ENCODE results near the gene TREML2. TPM values are rescaled to one million over a fixed set of nuclear protein-coding genes. Genes with fewer than 3 reads are reported as not detected.

The TREML2 gene
- total RNA-seq, 1 experiment from 2014 or later = not detected

DNA sequence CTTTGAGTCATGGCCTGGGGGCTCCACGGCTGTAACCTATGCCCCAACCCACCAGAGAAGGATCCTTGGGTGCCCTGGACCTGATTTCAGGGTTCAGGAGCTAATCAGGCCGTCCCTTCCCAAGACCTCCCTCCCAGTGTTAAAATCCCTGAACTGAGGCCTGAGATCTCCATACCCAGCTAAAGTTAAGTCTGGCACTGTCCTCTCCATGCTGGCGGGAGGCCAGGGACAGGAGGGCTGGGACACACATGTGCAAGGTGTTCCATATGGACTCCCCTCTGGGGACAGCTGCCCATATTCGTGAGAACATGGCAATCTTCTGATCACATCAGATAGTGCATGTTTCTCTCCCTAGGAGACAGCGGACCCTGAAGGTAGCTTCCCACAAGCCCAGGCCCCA lies 15.7 kb upstream of the TREML2 start:
- Histone ChIP-seq H3K4me2 (ENCODE audit: low read depth, low read length, poor library complexity, severe bottlenecking) (no peak overlapping the region), H3K27me3 (ENCODE audit: low read length) (no peaks in the 10 kb centered on the region), H3K9me3 (ENCODE audit: low read length) (no peaks in the 10 kb centered on the region), H3K79me2 (ENCODE audit: low read length) (no peaks in the 10 kb centered on the region), H3K36me3 (ENCODE audit: insufficient read depth, low read length) (no peaks in the 10 kb centered on the region), H3K9me2 (replicated peaks; ENCODE audit: insufficient read depth, low read length) (no peaks in the 10 kb centered on the region), H3K9ac (ENCODE audit: low read length) (no peak overlapping the region), H4K20me1 (ENCODE audit: insufficient read depth, low read depth, low read length) (no peaks in the 10 kb centered on the region), H3K27ac (ENCODE audit: low read length) (no peak overlapping the region), H2AFZ (ENCODE audit: low read length) (no peak overlapping the region), H3K4me1 (ENCODE audit: low read length) (no peaks in the 10 kb centered on the region), H3K4me3 (ENCODE audit: low read length) (no peak overlapping the region)
- no peak for DNase-seq

GRCh38 chr6:41215777-41216176 lies 14.8 kb upstream of the TREML2 start:
- Histone ChIP-seq H3K36me3 (ENCODE audit: insufficient read depth, low read length) (no peaks in the 10 kb centered on the region), H3K27ac (ENCODE audit: low read length) (no peak overlapping the region), H3K4me1 (ENCODE audit: low read length) (no peaks in the 10 kb centered on the region), H3K9me2 (replicated peaks; ENCODE audit: insufficient read depth, low read length) (no peaks in the 10 kb centered on the region), H4K20me1 (ENCODE audit: insufficient read depth, low read depth, low read length) (no peaks in the 10 kb centered on the region), H3K4me2 (ENCODE audit: low read depth, low read length, poor library complexity, severe bottlenecking) (no peak overlapping the region), H3K9me3 (ENCODE audit: low read length) (no peaks in the 10 kb centered on the region), H3K27me3 (ENCODE audit: low read length) (no peaks in the 10 kb centered on the region), H3K4me3 (ENCODE audit: low read length) (no peak overlapping the region), H3K79me2 (ENCODE audit: low read length) (no peaks in the 10 kb centered on the region), H2AFZ (ENCODE audit: low read length) (no peak overlapping the region), H3K9ac (ENCODE audit: low read length) (no peak overlapping the region)
- no peak for DNase-seq

DNA sequence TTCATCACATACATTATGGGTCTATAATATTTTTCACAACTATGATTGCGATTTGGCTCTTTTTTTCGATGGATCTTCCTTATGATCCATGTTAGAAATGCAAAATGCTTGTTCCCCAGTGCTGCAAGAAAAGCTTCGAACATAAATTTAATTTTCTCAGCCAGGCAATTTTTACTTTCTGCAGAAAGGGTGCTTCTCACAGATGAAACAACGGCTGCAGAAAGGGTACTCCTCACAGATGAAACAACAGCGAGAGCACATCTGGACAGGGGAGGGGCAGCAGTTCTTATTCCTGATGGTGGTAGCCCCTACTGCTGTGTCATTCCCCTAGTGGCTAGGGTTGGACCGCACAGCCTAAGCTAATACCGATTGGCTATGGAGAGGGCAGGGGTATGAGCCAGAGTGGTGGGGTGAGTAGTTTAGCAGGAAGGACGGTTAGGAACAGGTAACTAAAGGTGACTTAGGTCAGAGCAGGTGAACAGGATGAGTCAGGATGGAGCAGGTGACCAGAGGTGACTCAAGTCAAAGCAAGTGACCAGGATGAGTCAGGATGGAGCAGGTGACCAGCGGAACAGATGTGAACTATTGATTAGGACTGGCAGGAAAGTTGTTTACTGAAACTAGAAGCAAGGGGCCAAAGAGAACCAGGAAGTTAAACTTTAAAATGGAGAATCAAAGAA lies 13.8 kb upstream of the TREML2 start:
- no peak for DNase-seq
- Histone ChIP-seq H3K9me2 (replicated peaks; ENCODE audit: insufficient read depth, low read length) (no peaks in the 10 kb centered on the region), H3K4me1 (ENCODE audit: low read length) (no peaks in the 10 kb centered on the region), H4K20me1 (ENCODE audit: insufficient read depth, low read depth, low read length) (no peaks in the 10 kb centered on the region), H3K4me3 (ENCODE audit: low read length) (no peak overlapping the region), H3K36me3 (ENCODE audit: insufficient read depth, low read length) (no peaks in the 10 kb centered on the region), H3K9ac (ENCODE audit: low read length) (no peak overlapping the region), H3K79me2 (ENCODE audit: low read length) (no peaks in the 10 kb centered on the region), H3K27ac (ENCODE audit: low read length) (no peak overlapping the region), H3K4me2 (ENCODE audit: low read depth, low read length, poor library complexity, severe bottlenecking) (no peak overlapping the region), H3K9me3 (ENCODE audit: low read length) (no peaks in the 10 kb centered on the region), H2AFZ (ENCODE audit: low read length) (no peak overlapping the region), H3K27me3 (ENCODE audit: low read length) (no peaks in the 10 kb centered on the region)

GRCh38 chr6:41209547-41210320 lies 8.8 kb upstream of the TREML2 start:
- H3K79me2 ChIP-seq (ENCODE audit: low read length) = no peaks in the 10 kb centered on the region
- H2AFZ ChIP-seq (ENCODE audit: low read length) = no peak overlapping the region
- no peaks in the 10 kb centered on the region for H3K36me3 ChIP-seq (ENCODE audit: insufficient read depth, low read length)
- no peaks in the 10 kb centered on the region for H3K27me3 ChIP-seq (ENCODE audit: low read length)
- no peaks in the 10 kb centered on the region for H3K9me3 ChIP-seq (ENCODE audit: low read length)
- H3K4me1 ChIP-seq (ENCODE audit: low read length) = no peaks in the 10 kb centered on the region
- no peaks in the 10 kb centered on the region for H3K9me2 ChIP-seq (replicated peaks; ENCODE audit: insufficient read depth, low read length)
- H3K9ac ChIP-seq (ENCODE audit: low read length) = no peak overlapping the region
- H3K4me3 ChIP-seq (ENCODE audit: low read length) = no peak overlapping the region
- no peak for DNase-seq
- no peak overlapping the region for H3K4me2 ChIP-seq (ENCODE audit: low read depth, low read length, poor library complexity, severe bottlenecking)
- no peak overlapping the region for H3K27ac ChIP-seq (ENCODE audit: low read length)
- H4K20me1 ChIP-seq (ENCODE audit: insufficient read depth, low read depth, low read length) = no peaks in the 10 kb centered on the region

DNA sequence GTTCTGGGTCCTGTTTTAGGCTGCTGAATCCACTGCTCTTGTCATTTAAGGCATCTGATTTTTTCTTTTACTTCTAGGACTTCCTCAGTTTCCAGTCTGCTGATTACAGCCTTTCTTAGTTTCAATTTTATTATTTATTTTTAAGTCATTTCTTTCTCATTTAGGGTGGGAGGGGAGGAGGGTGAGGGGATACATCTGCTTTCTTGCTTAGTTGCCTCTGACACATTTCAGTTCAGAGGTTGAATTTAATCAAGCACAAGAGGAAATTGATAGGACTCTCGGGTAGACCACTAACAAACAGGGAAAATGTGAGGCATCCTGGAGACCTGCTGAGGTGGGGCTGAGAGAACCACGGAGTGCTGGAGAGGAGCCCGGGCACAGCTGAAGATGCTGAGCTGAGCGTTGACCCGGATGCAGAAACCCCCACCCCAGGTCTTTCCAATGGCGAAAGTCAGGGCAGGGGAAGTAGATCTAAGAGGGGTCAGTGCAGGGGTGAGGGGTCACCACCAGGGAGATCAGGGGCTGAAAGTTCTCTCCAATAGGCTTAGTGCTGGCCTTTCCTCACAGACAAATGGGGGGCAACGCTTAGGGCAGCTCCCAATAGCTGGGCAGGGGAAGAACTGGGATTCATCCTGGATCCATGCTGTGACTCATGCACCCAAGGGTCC lies 7.6 kb upstream of the TREML2 start:
- Histone ChIP-seq H3K27me3 (ENCODE audit: low read length) (no peaks in the 10 kb centered on the region), H3K36me3 (ENCODE audit: insufficient read depth, low read length) (no peaks in the 10 kb centered on the region), H3K4me1 (ENCODE audit: low read length) (no peaks in the 10 kb centered on the region), H3K9me2 (replicated peaks; ENCODE audit: insufficient read depth, low read length) (no peaks in the 10 kb centered on the region), H3K9me3 (ENCODE audit: low read length) (no peaks in the 10 kb centered on the region), H3K4me3 (ENCODE audit: low read length) (no peak overlapping the region), H4K20me1 (ENCODE audit: insufficient read depth, low read depth, low read length) (no peaks in the 10 kb centered on the region), H3K79me2 (ENCODE audit: low read length) (no peaks in the 10 kb centered on the region), H3K9ac (ENCODE audit: low read length) (no peak overlapping the region), H3K27ac (ENCODE audit: low read length) (no peak overlapping the region), H3K4me2 (ENCODE audit: low read depth, low read length, poor library complexity, severe bottlenecking) (no peak overlapping the region), H2AFZ (ENCODE audit: low read length) (no peak overlapping the region)
- no peak for DNase-seq

DNA sequence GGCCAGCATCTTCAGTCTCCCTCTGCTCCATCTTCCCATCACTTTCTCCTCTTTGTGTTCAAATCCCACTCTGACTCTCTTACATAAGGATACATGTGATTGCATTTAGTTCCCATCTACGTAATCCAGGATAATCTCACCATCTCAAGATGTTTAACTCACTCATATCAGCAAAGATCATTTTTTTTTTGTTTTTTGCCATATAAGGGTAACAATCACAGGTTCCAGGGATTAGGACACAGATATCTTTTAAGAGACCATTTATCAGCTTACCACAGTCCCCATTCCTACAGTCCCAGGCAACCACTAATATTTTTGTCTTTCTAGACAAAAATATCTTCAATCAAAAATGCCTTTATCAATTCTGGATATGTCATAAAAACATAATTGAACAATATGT lies 3.2 kb upstream of the TREML2 start:
- Histone ChIP-seq H3K9me3 (ENCODE audit: low read length) (no peaks in the 10 kb centered on the region), H3K27ac (ENCODE audit: low read length) (no peak overlapping the region), H3K4me2 (ENCODE audit: low read depth, low read length, poor library complexity, severe bottlenecking) (no peak overlapping the region), H3K9ac (ENCODE audit: low read length) (no peak overlapping the region), H4K20me1 (ENCODE audit: insufficient read depth, low read depth, low read length) (no peaks in the 10 kb centered on the region), H3K4me3 (ENCODE audit: low read length) (no peak overlapping the region), H3K79me2 (ENCODE audit: low read length) (no peaks in the 10 kb centered on the region), H2AFZ (ENCODE audit: low read length) (no peak overlapping the region), H3K27me3 (ENCODE audit: low read length) (no peaks in the 10 kb centered on the region), H3K36me3 (ENCODE audit: insufficient read depth, low read length) (no peaks in the 10 kb centered on the region), H3K9me2 (replicated peaks; ENCODE audit: insufficient read depth, low read length) (no peaks in the 10 kb centered on the region), H3K4me1 (ENCODE audit: low read length) (no peaks in the 10 kb centered on the region)
- no peak for DNase-seq

- DNase-seq = no peak
- H4K20me1 ChIP-seq (ENCODE audit: insufficient read depth, low read depth, low read length) = no peaks in the 10 kb centered on the region
- no peak overlapping the region for H3K27ac ChIP-seq (ENCODE audit: low read length)
- no peaks in the 10 kb centered on the region for H3K27me3 ChIP-seq (ENCODE audit: low read length)
- no peaks in the 10 kb centered on the region for H3K9me2 ChIP-seq (replicated peaks; ENCODE audit: insufficient read depth, low read length)
- H3K79me2 ChIP-seq (ENCODE audit: low read length) = no peaks in the 10 kb centered on the region
- no peak overlapping the region for H3K4me3 ChIP-seq (ENCODE audit: low read length)
- no peak overlapping the region for H3K4me2 ChIP-seq (ENCODE audit: low read depth, low read length, poor library complexity, severe bottlenecking)
- no peak overlapping the region for H2AFZ ChIP-seq (ENCODE audit: low read length)
- H3K4me1 ChIP-seq (ENCODE audit: low read length) = no peaks in the 10 kb centered on the region
- no peak overlapping the region for H3K9ac ChIP-seq (ENCODE audit: low read length)
- no peaks in the 10 kb centered on the region for H3K36me3 ChIP-seq (ENCODE audit: insufficient read depth, low read length)
- no peaks in the 10 kb centered on the region for H3K9me3 ChIP-seq (ENCODE audit: low read length)
These were observed 820 bp upstream of the TREML2 start for GRCh38 chr6:41201764-41202173.

- no peak overlapping the region for H2AFZ ChIP-seq (ENCODE audit: low read length)
- no peaks in the 10 kb centered on the region for H3K36me3 ChIP-seq (ENCODE audit: insufficient read depth, low read length)
- no peaks in the 10 kb centered on the region for H3K27me3 ChIP-seq (ENCODE audit: low read length)
- H3K27ac ChIP-seq (ENCODE audit: low read length) = no peak overlapping the region
- H3K9ac ChIP-seq (ENCODE audit: low read length) = no peak overlapping the region
- no peaks in the 10 kb centered on the region for H3K9me2 ChIP-seq (replicated peaks; ENCODE audit: insufficient read depth, low read length)
- H3K9me3 ChIP-seq (ENCODE audit: low read length) = no peaks in the 10 kb centered on the region
- no peak for DNase-seq
- no peaks in the 10 kb centered on the region for H4K20me1 ChIP-seq (ENCODE audit: insufficient read depth, low read depth, low read length)
- no peak overlapping the region for H3K4me3 ChIP-seq (ENCODE audit: low read length)
- no peaks in the 10 kb centered on the region for H3K4me1 ChIP-seq (ENCODE audit: low read length)
- no peak overlapping the region for H3K4me2 ChIP-seq (ENCODE audit: low read depth, low read length, poor library complexity, severe bottlenecking)
- no peaks in the 10 kb centered on the region for H3K79me2 ChIP-seq (ENCODE audit: low read length)
These were observed 551 bp downstream of the TREML2 start for GRCh38 chr6:41200296-41200900.

All from Karpas-422 (cell line).